SKM-1 treated with dmso at 0.1 percent for 144 hours (cell line): Measurements from ENCODE around the gene MAST4.

Source experiments
- DNase-seq: peaks from one replicate; lab custom pipeline; 2025; ENCODE audit not compliant: unreplicated experiment; lab: John Stamatoyannopoulos, UW

MAST4 gene

GRCh38 chr5:66603164-66603563 lies 7.0 kb downstream of the MAST4 start:
- no peak for DNase-seq

GRCh38 chr5:66603881-66604280 lies 7.7 kb downstream of the MAST4 start:
- DNase-seq, result no peak

GRCh38 chr5:66606713-66607112 lies 10.5 kb downstream of the MAST4 start:
- no peak for DNase-seq

GRCh38 chr5:66608501-66608900 lies 12.3 kb downstream of the MAST4 start:
- no peak for DNase-seq

- DNase-seq, result no peak
Observed at GRCh38 chr5:66609615-66610014, 13.4 kb downstream of the MAST4 start.

- DNase-seq, result no peak
Observed at GRCh38 chr5:66612226-66612625, 16.0 kb downstream of the MAST4 start.

- no peak for DNase-seq
Observed at GRCh38 chr5:66615136-66615535, 18.9 kb downstream of the MAST4 start.

- DNase-seq, result no peak
Observed at GRCh38 chr5:66615894-66616293, 19.7 kb downstream of the MAST4 start.

- DNase-seq, result no peak
Observed at GRCh38 chr5:66616520-66617225, 20.5 kb downstream of the MAST4 start.

- no peak for DNase-seq
Observed at GRCh38 chr5:66617226-66617861, 21.2 kb downstream of the MAST4 start.

- no peak for DNase-seq
Observed at GRCh38 chr5:66617991-66618768, 22.0 kb downstream of the MAST4 start.

- DNase-seq, result no peak
Observed at GRCh38 chr5:66620711-66621110, 24.5 kb downstream of the MAST4 start.

- DNase-seq, result no peak
Observed at GRCh38 chr5:66621146-66621545, 25.0 kb downstream of the MAST4 start.

- DNase-seq, result no peak
Observed at GRCh38 chr5:66621736-66622135, 25.5 kb downstream of the MAST4 start.

GRCh38 chr5:66628561-66628960 lies 32.4 kb downstream of the MAST4 start:
- no peak for DNase-seq

GRCh38 chr5:66629446-66629845 lies 33.3 kb downstream of the MAST4 start:
- DNase-seq, result no peak

GRCh38 chr5:66633754-66634153 lies 37.6 kb downstream of the MAST4 start:
- DNase-seq, result no peak

GRCh38 chr5:66634601-66635000 lies 38.4 kb downstream of the MAST4 start:
- DNase-seq, result no peak

- DNase-seq, result no peak
Observed at GRCh38 chr5:66637994-66638393, 41.8 kb downstream of the MAST4 start.

GRCh38 chr5:66639037-66639436 lies 42.8 kb downstream of the MAST4 start:
- peak; percentile 8 for DNase-seq

GRCh38 chr5:66642538-66642937 lies 46.3 kb downstream of the MAST4 start:
- no peak for DNase-seq

GRCh38 chr5:66643387-66643786 lies 47.2 kb downstream of the MAST4 start:
- DNase-seq, result no peak
